ENCODE data around the gene RPLP2. TPM values are rescaled to one million over a fixed set of nuclear protein-coding genes. Genes with fewer than 3 reads are reported as not detected.

The RPLP2 gene
- total and polyA plus RNA-seq, 2 experiments from 2014 or later = 401 to 468 TPM

GRCh38 chr11:852762-853161 is 43.0 kb downstream of the RPLP2 start:
- Histone ChIP-seq H3K9me2 (replicated peaks; ENCODE audit: insufficient read depth) (no peaks in the 10 kb centered on the region), H2AFZ (no peak overlapping the region), H3K27me3 (peaks cover 4% of the 10 kb centered on the region), H4K20me1 (ENCODE audit: insufficient read depth, poor library complexity, severe bottlenecking) (peaks cover 18% of the 10 kb centered on the region), H3K4me1 (ENCODE audit: insufficient read depth) (peaks cover 23% of the 10 kb centered on the region), H3K27ac (no peak overlapping the region), H3K9me3 (ENCODE audit: low read depth) (no peaks in the 10 kb centered on the region), H3K79me2 (no peaks in the 10 kb centered on the region), H3K36me3 (replicated peaks; ENCODE audit: insufficient read depth, low read depth) (no peaks in the 10 kb centered on the region), H3K4me2 (no peak overlapping the region), H3K4me3 (no peak overlapping the region)
- no peak for TF ChIP-seq EZH2phosphoT487 (IDR thresholded peaks at IDR 0.05; ENCODE audit: low read depth, severe bottlenecking, unreplicated experiment)
- no peak for TF ChIP-seq EZH2 (IDR thresholded peaks at IDR 0.05; ENCODE audit: borderline replicate concordance)
- no peak for TF ChIP-seq CTCF (IDR thresholded peaks at IDR 0.05; ENCODE audit: poor library complexity)
- 82% methylated on average over 9 of the region's 15 CpGs for WGBS (ENCODE audit: low lambda C conversion rate, missing lambda C conversion rate)
- no peak for DNase-seq (ENCODE audit: low spot score)

DNA sequence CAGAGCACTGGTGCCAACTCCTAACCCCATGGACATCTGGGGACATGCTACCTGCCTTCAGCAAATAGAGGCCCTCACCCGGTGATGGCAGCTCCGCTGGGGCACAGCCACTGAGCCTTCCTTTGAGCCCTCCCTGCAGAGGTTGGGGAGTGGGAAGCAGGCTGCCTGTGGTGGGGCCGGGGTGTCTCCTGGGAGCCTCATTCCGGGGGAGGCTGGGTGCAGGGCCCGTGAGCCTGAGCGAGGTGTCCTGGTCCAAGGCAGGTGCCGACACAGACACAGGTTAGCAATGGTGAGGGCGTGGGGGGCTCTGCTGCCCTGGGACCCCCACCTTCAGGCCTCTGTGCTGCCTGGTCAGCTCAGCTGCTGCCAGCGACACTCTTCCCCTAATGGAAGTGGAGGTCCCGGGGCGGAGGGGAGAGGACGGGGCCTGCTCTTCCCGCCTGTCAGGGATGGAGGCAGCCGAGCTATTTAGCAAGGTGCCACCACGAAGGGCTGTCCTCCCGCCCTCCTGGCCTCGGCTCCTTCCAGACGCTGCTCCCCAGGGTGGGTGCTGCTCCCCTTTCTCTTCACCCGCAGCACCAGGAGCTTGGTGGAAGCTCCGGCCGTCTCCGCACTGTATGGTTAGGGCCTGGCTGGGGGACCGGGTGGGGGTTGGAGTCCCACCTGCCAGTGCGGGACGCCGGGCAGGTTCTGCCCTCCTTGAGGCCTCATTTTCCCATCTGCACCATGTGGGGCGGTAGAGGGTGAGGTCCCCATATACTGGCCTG is 44.1 kb downstream of the RPLP2 start:
- Histone ChIP-seq H4K20me1 (ENCODE audit: insufficient read depth, poor library complexity, severe bottlenecking) (peaks cover 15% of the 10 kb centered on the region), H3K9me2 (replicated peaks; ENCODE audit: insufficient read depth) (no peaks in the 10 kb centered on the region), H3K4me1 (ENCODE audit: insufficient read depth) (peaks cover 15% of the 10 kb centered on the region), H3K27ac (no peak overlapping the region), H3K27me3 (peaks cover 4% of the 10 kb centered on the region), H2AFZ (no peak overlapping the region), H3K4me3 (no peak overlapping the region), H3K36me3 (replicated peaks; ENCODE audit: insufficient read depth, low read depth) (no peaks in the 10 kb centered on the region), H3K9me3 (ENCODE audit: low read depth) (no peaks in the 10 kb centered on the region), H3K79me2 (no peaks in the 10 kb centered on the region), H3K4me2 (no peak overlapping the region)
- WGBS (ENCODE audit: low lambda C conversion rate, missing lambda C conversion rate) = 92% methylated on average over 27 of the region's 27 CpGs
- no peak for DNase-seq (ENCODE audit: low spot score)
- no peak for TF ChIP-seq EZH2 (IDR thresholded peaks at IDR 0.05; ENCODE audit: borderline replicate concordance)
- TF ChIP-seq CTCF (IDR thresholded peaks at IDR 0.05; ENCODE audit: poor library complexity) = no peak
- TF ChIP-seq EZH2phosphoT487 (IDR thresholded peaks at IDR 0.05; ENCODE audit: low read depth, severe bottlenecking, unreplicated experiment) = no peak

DNA sequence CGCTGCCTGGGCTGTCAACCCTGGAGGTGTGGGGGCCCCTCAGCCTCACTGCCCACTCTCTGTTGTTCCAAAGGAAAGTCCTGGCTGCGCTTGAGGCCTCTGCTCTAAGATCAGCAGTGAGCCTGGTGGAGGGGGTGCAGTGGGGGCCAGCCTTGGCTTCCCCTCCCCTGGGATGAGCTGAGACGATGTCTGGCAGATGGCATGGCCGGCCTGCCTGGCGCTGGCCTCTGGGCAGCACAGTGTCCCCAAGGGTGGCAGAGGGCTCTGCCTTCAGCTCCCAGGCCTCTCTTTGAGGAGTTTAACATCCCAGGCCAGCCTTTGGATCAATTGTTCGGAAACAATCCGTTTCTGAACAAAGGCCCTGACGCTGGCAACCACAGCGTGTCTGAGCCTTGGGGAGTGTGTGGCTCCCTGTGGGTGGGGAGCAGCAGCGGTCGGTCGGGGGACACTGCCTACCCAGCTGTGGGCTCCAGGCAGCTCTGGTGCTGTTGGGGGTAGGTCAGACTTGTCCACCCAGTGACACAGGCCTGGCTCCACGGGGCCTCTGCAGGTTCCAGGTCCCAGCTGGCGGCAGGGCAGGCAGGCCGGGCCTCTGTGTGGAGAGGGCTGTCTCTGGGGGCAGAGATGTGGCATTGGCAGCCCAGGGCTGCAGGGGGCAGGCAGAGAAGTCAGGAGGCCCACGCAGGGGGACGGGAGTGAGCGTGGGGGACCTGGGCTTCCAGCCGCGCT is 45.0 kb downstream of the RPLP2 start:
- WGBS (ENCODE audit: low lambda C conversion rate, missing lambda C conversion rate) = 84% methylated on average over 19 of the region's 20 CpGs
- Histone ChIP-seq H3K4me3 (no peak overlapping the region), H3K27ac (no peak overlapping the region), H3K4me1 (ENCODE audit: insufficient read depth) (peaks cover 14% of the 10 kb centered on the region), H3K4me2 (no peak overlapping the region), H3K9me3 (ENCODE audit: low read depth) (no peaks in the 10 kb centered on the region), H3K27me3 (peaks cover 4% of the 10 kb centered on the region), H4K20me1 (ENCODE audit: insufficient read depth, poor library complexity, severe bottlenecking) (peaks cover 15% of the 10 kb centered on the region), H3K36me3 (replicated peaks; ENCODE audit: insufficient read depth, low read depth) (no peaks in the 10 kb centered on the region), H2AFZ (no peak overlapping the region), H3K9me2 (replicated peaks; ENCODE audit: insufficient read depth) (no peaks in the 10 kb centered on the region), H3K79me2 (no peaks in the 10 kb centered on the region)
- DNase-seq (ENCODE audit: low spot score) = no peak
- TF ChIP-seq CTCF (IDR thresholded peaks at IDR 0.05; ENCODE audit: poor library complexity) = no peak
- TF ChIP-seq EZH2 (IDR thresholded peaks at IDR 0.05; ENCODE audit: borderline replicate concordance) = no peak
- no peak for TF ChIP-seq EZH2phosphoT487 (IDR thresholded peaks at IDR 0.05; ENCODE audit: low read depth, severe bottlenecking, unreplicated experiment)
